ENCODE measurements around the gene PELI2. TPM values are rescaled to one million over a fixed set of nuclear protein-coding genes. Genes with fewer than 3 reads are reported as not detected.

Gene PELI2
- total RNA-seq, 1 experiment from 2014 or later = 2.0 TPM

DNA sequence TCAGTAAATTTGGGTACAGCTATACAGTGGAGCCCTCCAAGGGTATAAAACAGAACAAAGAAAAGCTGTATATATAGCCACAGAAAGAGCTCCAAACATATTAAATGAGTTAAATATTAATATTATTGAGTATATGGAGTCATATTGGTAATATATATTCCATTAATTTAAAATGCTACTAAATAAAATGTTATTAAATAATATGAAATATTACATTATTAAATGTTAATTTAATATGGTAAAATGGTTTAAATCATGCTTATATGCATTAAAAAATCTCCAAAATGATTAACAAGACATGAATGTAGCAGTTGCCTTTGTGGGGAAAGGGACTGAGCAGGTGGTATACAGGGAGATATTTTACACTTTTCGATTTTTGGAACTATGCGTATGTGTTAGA, 164.0 kb downstream of the PELI2 start (continued):
- TF ChIP-seq, protein P1, sequence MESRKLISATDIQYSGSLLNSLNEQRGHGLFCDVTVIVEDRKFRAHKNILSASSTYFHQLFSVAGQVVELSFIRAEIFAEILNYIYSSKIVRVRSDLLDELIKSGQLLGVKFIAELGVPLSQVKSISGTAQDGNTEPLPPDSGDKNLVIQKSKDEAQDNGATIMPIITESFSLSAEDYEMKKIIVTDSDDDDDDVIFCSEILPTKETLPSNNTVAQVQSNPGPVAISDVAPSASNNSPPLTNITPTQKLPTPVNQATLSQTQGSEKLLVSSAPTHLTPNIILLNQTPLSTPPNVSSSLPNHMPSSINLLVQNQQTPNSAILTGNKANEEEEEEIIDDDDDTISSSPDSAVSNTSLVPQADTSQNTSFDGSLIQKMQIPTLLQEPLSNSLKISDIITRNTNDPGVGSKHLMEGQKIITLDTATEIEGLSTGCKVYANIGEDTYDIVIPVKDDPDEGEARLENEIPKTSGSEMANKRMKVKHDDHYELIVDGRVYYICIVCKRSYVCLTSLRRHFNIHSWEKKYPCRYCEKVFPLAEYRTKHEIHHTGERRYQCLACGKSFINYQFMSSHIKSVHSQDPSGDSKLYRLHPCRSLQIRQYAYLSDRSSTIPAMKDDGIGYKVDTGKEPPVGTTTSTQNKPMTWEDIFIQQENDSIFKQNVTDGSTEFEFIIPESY (IDR thresholded peaks at IDR 0.05; ENCODE audit: extremely low read depth, insufficient replicate concordance, low read length) = no peak
- TF ChIP-seq RAD21 (IDR thresholded peaks at IDR 0.05; ENCODE audit: low read depth) = no peak

DNA sequence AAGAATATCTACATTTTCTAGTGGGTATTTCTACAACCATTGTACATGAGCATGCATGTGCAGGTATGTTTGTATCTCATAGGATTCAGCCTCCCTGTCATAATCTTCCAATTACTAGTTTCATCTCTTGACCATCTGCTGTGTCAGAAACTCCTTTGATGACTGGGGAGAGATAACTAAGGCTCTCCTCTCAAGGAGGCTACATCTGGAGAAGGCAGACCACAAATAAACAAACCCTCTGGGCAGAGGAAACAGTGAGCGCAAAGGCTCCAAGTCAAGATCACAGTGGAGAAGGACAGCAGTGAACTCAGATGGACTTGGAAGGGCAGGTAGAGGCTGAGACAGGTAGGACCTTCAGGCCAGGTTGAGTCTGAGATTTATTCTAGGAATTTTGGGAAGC, 166.4 kb downstream of the PELI2 start:
- POLR2A ChIA-PET = no interaction called here
- H3K9ac ChIP-seq (ENCODE audit: low read length) = no peak overlapping the region
- H2AFZ ChIP-seq (ENCODE audit: low read depth, low read length, poor library complexity, severe bottlenecking) = no peak overlapping the region
- no peaks in the 10 kb centered on the region for H3K9me3 ChIP-seq (ENCODE audit: control insufficient read depth in 1 of 2, insufficient read depth in 1 of 2, low read depth in 1 of 2, low read length in 2 of 2)
- no peaks in the 10 kb centered on the region for H3K36me3 ChIP-seq (ENCODE audit: control insufficient read depth in 1 of 2, insufficient read depth in 2 of 2, low read length in 2 of 2)
- no peak overlapping the region for H3K4me2 ChIP-seq (ENCODE audit: low read length)
- RAD21 ChIA-PET (ENCODE audit: low non-redundant PET in 1 of 2, low total read pairs in 2 of 2, uncharacterized antibody in 2 of 2, unreplicated experiment in 2 of 2) = no interaction called here
- intact Hi-C loops (cut with micrococcal nuclease) = no loop called here
- no peak overlapping the region for H3K27ac ChIP-seq (ENCODE audit: low read depth, low read length)
- H4K20me1 ChIP-seq (ENCODE audit: insufficient read depth) = no peaks in the 10 kb centered on the region
- no TSS peak for BruUV-seq (replicated peaks)
- DNase-seq (ENCODE audit: low read depth, low spot score) (no peak), ATAC-seq (no peak)
- no peaks in the 10 kb centered on the region for H3K79me2 ChIP-seq (ENCODE audit: insufficient read depth, low read length)
- peaks cover 26% of the 10 kb centered on the region; the same call in 1 of the 2 replicates for H3K27me3 ChIP-seq (ENCODE audit: insufficient read depth, low read length)
- H3K9me2 ChIP-seq (ENCODE audit: insufficient read depth) = no peaks in the 10 kb centered on the region
- CTCF ChIA-PET = no interaction called here
- TF ChIP-seq EZH2phosphoT487 (IDR thresholded peaks at IDR 0.05; ENCODE audit: borderline replicate concordance) (no peak), SIN3A (IDR thresholded peaks at IDR 0.05; ENCODE audit: low read depth) (no peak), ELF1 (IDR thresholded peaks at IDR 0.05; ENCODE audit: borderline replicate concordance, low read depth) (no peak), POLR2AphosphoS5 (IDR thresholded peaks at IDR 0.05; ENCODE audit: low read depth, low read length) (no peak), ZFX (IDR thresholded peaks at IDR 0.05) (no peak), RAD21 (IDR thresholded peaks at IDR 0.05; ENCODE audit: low read depth) (no peak), SP1 (IDR thresholded peaks at IDR 0.05; ENCODE audit: low read depth) (no peak), POLR2A (IDR thresholded peaks at IDR 0.05; ENCODE audit: borderline replicate concordance, extremely low read depth, insufficient read depth, insufficient read length) (no peak), JUND (IDR thresholded peaks at IDR 0.05) (no peak)
- no peak overlapping the region for H3K4me3 ChIP-seq (replicated peaks in 1 of 2; ENCODE audit: low read depth in 1 of 2, low read length in 2 of 2)
- H3K4me1 ChIP-seq (ENCODE audit: control insufficient read depth in 1 of 2, insufficient read depth in 2 of 2, low read length in 2 of 2) = no peaks in the 10 kb centered on the region
